K562 treated with DMSO at 1 percent for 12 hours (cell line): ENCODE measurements around the gene CCDC110. TPM values are rescaled to one million over a fixed set of nuclear protein-coding genes. Genes with fewer than 3 reads are reported as not detected.

Source experiments
- total RNA-seq: library from RNA; unstranded; fragments of 300-600 nt; gene quantifications from 2 replicates; pipeline ENCODE4 v1.2.3, GENCODE V29; 2022; ENCODE audit not compliant: insufficient read depth

CCDC110 gene
- total RNA-seq: not detected in 2 replicates

DNA sequence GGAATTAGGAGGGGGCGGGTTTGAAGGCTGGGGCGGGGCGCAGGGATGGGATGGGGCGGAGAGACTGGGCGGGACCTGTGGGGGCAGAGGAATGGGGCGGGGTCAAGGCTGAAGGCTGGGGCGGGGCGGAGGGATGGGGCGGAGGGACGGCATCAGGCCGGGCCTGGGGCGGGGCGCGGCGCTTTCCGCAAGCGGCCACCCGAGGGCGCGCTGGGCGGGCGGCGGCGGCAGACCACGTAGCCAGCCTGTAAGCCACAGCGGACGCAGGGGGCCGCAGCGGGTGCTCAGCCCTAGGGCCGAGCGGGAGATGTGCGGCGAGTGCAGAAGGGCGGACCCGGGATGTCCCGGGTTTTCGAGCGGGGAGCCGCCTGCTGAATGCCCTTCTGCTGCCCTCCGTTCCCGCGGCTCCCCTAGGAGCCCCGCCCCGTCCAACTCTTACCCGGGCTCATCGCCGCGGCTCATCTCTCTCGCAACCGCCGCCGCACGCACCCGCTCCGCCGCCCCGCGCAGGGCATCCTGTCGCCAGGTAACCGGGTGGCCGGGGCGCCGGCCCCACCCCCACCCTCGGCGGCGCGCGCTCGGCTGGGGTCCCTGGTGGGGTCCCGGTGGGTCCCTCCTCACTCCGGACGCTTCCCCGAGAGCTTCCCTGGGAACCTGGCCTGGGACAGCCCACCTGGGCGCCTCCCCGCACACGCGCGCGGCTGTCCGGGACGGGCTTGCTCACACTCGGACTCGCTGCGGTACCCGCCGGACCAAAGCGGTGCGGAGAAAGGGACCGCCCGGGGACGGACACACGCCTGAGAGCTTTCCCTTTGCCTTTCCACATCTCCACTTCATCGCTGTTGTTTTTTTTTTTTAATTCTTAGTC, at the start of gene CCDC110:
CCDC110 (minus strand) TSS at position 499 of the 868 bp plus-strand sequence; CDS start at position 449, 50 bp downstream.

DNA sequence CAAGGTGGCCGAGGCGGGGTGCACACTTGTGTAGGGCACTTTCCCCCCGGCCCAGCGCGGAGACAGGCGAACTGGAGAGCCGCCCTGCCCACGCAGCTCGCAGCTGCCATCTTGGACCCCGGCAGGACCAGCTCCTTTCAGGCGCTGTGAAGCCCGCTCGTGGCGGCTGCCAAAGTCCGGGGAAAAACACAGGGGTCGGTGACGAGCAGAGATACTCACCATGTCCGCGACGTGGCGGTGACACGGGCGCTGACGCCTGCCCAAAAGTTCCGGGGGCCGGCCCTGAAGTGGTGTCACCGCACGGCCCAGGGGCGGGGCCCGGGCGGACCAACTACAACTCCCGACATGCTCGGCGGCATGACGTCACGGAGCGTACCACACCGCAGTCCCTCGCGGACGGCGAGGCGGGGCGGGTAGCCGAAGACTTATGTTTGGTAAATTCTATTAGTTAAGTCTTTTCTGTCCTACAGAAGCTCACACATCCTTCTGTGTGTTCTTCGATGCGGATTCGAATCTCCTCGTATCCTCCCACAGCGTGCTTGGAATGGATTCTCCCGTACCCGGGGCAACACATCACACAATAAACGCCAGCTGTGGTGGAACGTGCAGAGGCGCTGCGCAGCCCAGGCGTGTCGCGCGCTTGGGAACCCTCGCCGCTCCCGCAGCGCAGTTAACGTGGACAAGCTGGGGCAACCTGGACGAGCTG, 45.7 kb downstream of the CCDC110 start, which contains the start of gene UFSP2:
UFSP2 (minus strand) TSS at position 318 of the 706 bp plus-strand sequence; CDS start at position 222, 96 bp downstream.

DNA sequence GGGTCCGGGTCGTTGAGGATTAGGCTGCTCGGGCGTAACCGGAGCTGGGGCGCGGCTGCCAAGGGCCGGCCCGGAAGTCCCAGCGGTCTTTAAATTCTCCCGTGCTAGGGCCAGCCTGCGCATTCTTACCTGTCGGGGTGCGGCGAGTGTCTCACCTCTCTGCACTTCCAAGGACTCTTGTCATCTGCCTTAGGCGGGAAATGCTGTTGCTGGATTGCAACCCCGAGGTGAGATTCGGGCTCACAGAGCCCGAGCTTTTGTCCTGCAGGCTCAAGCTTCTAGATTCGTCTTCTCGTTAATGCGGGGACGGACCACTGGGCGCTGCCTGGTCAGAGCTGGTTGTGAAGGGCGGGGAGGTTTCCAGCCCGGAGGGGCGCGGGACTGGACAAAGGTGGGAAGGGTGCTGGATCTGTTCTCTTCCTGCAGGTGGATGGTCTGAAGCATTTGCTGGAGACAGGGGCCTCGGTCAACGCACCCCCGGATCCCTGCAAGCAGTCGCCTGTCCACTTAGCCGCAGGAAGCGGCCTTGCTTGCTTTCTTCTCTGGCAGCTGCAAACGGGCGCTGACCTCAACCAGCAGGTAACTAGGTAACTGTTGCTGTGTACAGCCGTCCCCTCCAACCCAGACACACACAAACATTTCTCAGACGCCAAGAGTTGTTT, 74.7 kb downstream of the CCDC110 start, which contains the start of gene ANKRD37:
ANKRD37 (plus strand) TSS at position 118 of the 662 bp plus-strand sequence; CDS start at position 201, 83 bp downstream.

DNA sequence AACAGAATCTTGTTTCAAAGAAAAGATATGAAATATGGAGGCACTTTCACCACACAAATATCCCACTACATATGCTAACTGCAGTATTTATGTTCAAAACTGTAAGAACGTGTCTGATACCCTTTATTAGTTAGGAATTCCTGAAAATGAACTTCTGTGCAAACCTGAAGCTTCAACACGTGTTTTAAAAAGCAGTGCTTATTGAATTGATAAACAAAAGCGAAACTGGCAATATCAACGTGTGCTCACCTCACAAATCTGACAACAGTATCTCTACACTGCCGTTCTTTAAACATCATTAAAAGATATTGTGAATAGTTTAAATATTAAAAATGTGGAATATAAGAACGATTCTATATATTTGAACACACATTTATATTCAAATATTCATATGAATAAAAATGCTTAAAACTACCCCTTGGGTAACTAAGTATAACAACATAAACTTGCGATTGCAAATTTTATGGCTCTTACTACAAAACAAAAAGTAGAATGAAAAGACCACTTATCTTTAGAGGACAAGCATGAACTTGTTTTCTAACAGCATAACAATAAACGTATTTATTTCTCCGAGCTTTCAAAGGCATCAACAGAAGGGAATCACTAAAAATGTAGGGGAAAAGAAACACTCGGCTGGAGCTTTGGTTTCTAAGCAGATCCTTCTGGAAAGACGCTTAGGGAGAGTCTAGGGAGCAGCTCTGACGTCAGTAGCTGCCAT, 76.1 kb downstream of the CCDC110 start, which contains the start of gene LRP2BP:
LRP2BP (minus strand) TSS at position 687 of the 718 bp plus-strand sequence. CDS start 17,738 bp downstream, outside the sequence.

Other genes with a start within 250 kb of the CCDC110 start
- 0.35 and 0.67 TPM in 2 replicates for gene LRP2BP, start 75.8 kb downstream of the CCDC110 start, total RNA-seq
- gene ANKRD37, start 74.9 kb downstream of the CCDC110 start, total RNA-seq: 6.8 and 12.1 TPM in 2 replicates
- 9.5 and 11.4 TPM in 2 replicates for gene UFSP2, start 45.8 kb downstream of the CCDC110 start, total RNA-seq
- gene PDLIM3, start 63.8 kb upstream of the CCDC110 start, total RNA-seq: 0.59 TPM in 1 of 2 replicates, not detected in the other